Neutrophil (primary cell): Measurements from ENCODE around the gene ZNF132.

Experiments used
- H3K27ac ChIP-seq: fragments of 200-600 bp; sonication (generic); 2 replicates; pipeline ENCODE4 v1.5.1; 2016; ENCODE audit warnings: mild to moderate bottlenecking, moderate library complexity
- H3K27me3 ChIP-seq: fragments of 200-600 bp; sonication (generic); 2 replicates; pipeline ENCODE4 v1.6.0; 2016; ENCODE audit warnings: mild to moderate bottlenecking
- H3K36me3 ChIP-seq: fragments of 200-600 bp; sonication (generic); 2 replicates; pipeline ENCODE4 v1.5.1; 2017
- H3K4me1 ChIP-seq, 2 experiments: fragments of 200-600 bp in 1 of 2; sonication (generic) in 1 of 2; 1 replicate in 1 of 2; 2 replicates in 1 of 2; pipeline versions ENCODE4 v1.5.1 to v1.6.1; 2013 to 2016; ENCODE audit warnings: low read depth in 1 of 2, low read length in 1 of 2, mild to moderate bottlenecking in 1 of 2, moderate library complexity in 1 of 2; ENCODE audit not compliant: control insufficient read depth in 1 of 2, insufficient read depth in 1 of 2
- H3K4me3 ChIP-seq, 2 experiments: fragments of 200-600 bp in 1 of 2; sonication (generic) in 1 of 2; 1 replicate in 1 of 2; 2 replicates in 1 of 2; pipeline ENCODE4 v1.5.1; 2013 to 2016; ENCODE audit warnings: low read depth in 1 of 2, low read length in 1 of 2, mild to moderate bottlenecking in 1 of 2, moderate library complexity in 1 of 2
- H3K9me3 ChIP-seq: fragments of 200-600 bp; sonication (generic); 2 replicates; pipeline ENCODE4 v1.5.1; 2016
- CTCF ChIP-seq: fragments of 200-600 bp; sonication (generic); IDR thresholded peaks from 2 replicates; pipeline ENCODE4 v1.5.1; 2016; ENCODE audit warnings: antibody characterized with exemption

Gene ZNF132

GRCh38 chr19:58469241-58470013, 29.5 kb upstream of the ZNF132 start:
- peaks cover 45% of the 10 kb centered on the region for H3K36me3 ChIP-seq
- peaks cover 11% of the 10 kb centered on the region for H3K27me3 ChIP-seq
- H3K27ac ChIP-seq: no peak overlapping the region
- H3K4me1 ChIP-seq: peaks cover 12 to 18% of the 10 kb centered on the region in 2 experiments
- no peak overlapping the region for H3K4me3 ChIP-seq
- no peak for TF ChIP-seq CTCF
- H3K9me3 ChIP-seq: no peaks in the 10 kb centered on the region

DNA sequence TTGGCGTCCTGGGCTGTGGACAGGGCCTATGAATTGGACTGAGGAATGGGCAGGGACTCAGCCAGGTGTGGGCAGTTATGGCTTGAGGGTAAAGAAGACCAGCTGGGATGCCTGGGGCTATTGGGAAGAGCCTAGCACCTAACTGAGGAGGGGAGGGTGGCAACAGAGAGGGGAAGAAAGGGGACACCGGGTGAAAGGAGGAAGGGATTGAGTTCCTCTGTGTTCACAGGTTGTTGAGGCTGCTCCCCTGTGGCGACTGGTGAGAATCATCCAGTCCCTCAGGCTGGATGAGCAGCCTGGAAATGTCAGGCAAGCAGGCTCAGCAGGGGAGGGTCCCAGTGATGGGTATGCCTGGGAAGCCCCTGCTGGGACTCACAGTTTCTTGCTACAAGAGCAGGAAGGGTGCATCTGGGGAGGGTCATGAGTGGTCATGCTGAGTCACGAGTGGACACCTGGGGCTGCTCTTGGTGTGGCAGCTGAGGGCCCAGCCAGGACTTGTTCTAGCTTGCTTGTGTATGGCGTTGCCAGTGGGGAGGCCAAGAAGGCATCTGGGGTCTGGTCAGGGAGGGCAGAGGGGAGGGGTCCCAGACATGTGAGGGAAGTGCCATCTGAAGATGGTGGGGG, 28.4 kb upstream of the ZNF132 start:
- no peak overlapping the region for H3K4me3 ChIP-seq
- H3K9me3 ChIP-seq: no peaks in the 10 kb centered on the region
- peaks cover 40% of the 10 kb centered on the region for H3K36me3 ChIP-seq
- H3K27ac ChIP-seq: no peak overlapping the region
- no peak for TF ChIP-seq CTCF
- peaks cover 11% of the 10 kb centered on the region for H3K27me3 ChIP-seq
- H3K4me1 ChIP-seq: peaks cover 12 to 18% of the 10 kb centered on the region in 2 experiments

- no peaks in the 10 kb centered on the region for H3K9me3 ChIP-seq
- peaks cover 29% of the 10 kb centered on the region for H3K36me3 ChIP-seq
- peak within 1 kb of the TSS; percentile 75 for H3K27ac ChIP-seq
- H3K27me3 ChIP-seq: peaks cover 11% of the 10 kb centered on the region
- peak within 1 kb of the TSS; percentile 94 for H3K4me3 ChIP-seq
- peaks cover 12 to 18% of the 10 kb centered on the region in 2 experiments for H3K4me1 ChIP-seq
- no peak for TF ChIP-seq CTCF
Measured at GRCh38 chr19:58466760-58467589, 27.0 kb upstream of the ZNF132 start, which contains the start of gene ZNF324. Gene ZNF324, plus strand, starts transcription at chr19:58467080. Its CDS starts 2,106 bp downstream, at chr19:58469186.

DNA sequence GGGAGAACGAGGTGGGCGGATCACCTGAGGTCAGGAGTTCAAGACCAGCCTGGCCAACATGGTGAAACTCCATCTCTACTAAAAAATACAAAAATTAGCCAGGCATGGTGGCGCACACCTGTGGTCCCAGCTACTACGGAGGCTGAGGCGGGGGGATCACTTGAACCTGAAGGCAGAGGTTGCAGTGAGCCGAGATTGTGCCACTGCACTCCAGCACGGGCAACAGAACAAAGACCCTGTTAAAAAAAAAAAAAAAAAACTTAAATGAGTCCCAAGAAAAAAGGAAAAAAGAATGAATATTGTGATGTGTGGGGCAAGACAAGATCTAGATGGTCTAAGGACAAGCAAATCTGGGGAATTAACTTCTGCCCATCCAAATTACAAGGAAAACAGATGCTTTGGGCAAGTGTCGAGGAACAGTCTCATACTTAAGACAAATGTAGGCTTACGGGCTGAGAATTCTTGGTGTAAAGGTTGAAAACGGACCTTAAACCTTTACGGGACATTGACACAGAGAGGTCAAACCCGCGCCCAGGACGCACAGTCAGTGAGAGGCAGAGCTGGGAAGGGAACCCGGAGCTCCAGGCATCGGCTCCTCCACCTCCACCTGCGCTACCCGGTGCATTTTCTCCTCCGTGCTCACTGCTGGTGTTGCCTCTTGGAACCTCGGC, 26.3 kb upstream of the ZNF132 start:
- peak overlapping the region; percentile 75 for H3K27ac ChIP-seq

More for the DNA sequence above, 26.3 kb upstream of the ZNF132 start:
- Histone ChIP-seq H3K9me3 (no peaks in the 10 kb centered on the region), H3K4me3 (peak overlapping the region; percentile 94), H3K4me1 (peaks cover 12 to 18% of the 10 kb centered on the region in 2 experiments), H3K27me3 (peaks cover 11% of the 10 kb centered on the region), H3K36me3 (peaks cover 22% of the 10 kb centered on the region)
- no peak for TF ChIP-seq CTCF
